ENCODE measurements around the gene LRAT. TPM values are rescaled to one million over a fixed set of nuclear protein-coding genes. Genes with fewer than 3 reads are reported as not detected.

LRAT gene
- total and polyA plus RNA-seq, 2 of the 13 experiments (the other 11 are each of a cell fraction or from before 2014, with no cell fraction given), result 0.11 TPM; not detected in 1

GRCh38 chr4:154719087-154719486, 24.7 kb upstream of the LRAT start:
- intact Hi-C loops (cut with micrococcal nuclease; ENCODE audit: unreplicated experiment) (no loop called here), in situ Hi-C loops (cut with HindIII; ENCODE audit: extremely low pct_ligation_motif_present, low pct_unique_long_range_greater_than_20kb) (no loop called here)
- no peak overlapping the region for H3K4me2 ChIP-seq (ENCODE audit: low read depth, low read length)
- TF ChIP-seq ZNF776 (CRISPR knock-in tag; IDR thresholded peaks at IDR 0.05) (no peak), ZNF816 (CRISPR knock-in tag; IDR thresholded peaks at IDR 0.05; ENCODE audit: borderline replicate concordance) (no peak), FOSL2 (CRISPR knock-in tag; IDR thresholded peaks at IDR 0.05) (peak; percentile 26; the same call in 1 of the 2 replicates), NR2F6 (IDR thresholded peaks at IDR 0.05) (no peak), NR2F6 (CRISPR knock-in tag; IDR thresholded peaks at IDR 0.05) (no peak), SP5 (CRISPR knock-in tag; IDR thresholded peaks at IDR 0.05; ENCODE audit: borderline replicate concordance, low read depth) (no peak), CEBPB (IDR thresholded peaks at IDR 0.05; ENCODE audit: borderline replicate concordance, low read depth, low read length) (peak; percentile 31; the same call in 1 of the 2 replicates), ZNF703 (CRISPR knock-in tag; IDR thresholded peaks at IDR 0.05; ENCODE audit: borderline replicate concordance) (no peak), ZUFSP (CRISPR knock-in tag; IDR thresholded peaks at IDR 0.05; ENCODE audit: borderline replicate concordance) (no peak)
- TF ChIP-seq, protein P1, sequence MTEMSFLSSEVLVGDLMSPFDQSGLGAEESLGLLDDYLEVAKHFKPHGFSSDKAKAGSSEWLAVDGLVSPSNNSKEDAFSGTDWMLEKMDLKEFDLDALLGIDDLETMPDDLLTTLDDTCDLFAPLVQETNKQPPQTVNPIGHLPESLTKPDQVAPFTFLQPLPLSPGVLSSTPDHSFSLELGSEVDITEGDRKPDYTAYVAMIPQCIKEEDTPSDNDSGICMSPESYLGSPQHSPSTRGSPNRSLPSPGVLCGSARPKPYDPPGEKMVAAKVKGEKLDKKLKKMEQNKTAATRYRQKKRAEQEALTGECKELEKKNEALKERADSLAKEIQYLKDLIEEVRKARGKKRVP (CRISPR knock-in tag; IDR thresholded peaks at IDR 0.05), result peak in 1 of 2 experiments; percentile 46; a peak in 1 of 4 replicates
- TF ChIP-seq, protein P2, sequence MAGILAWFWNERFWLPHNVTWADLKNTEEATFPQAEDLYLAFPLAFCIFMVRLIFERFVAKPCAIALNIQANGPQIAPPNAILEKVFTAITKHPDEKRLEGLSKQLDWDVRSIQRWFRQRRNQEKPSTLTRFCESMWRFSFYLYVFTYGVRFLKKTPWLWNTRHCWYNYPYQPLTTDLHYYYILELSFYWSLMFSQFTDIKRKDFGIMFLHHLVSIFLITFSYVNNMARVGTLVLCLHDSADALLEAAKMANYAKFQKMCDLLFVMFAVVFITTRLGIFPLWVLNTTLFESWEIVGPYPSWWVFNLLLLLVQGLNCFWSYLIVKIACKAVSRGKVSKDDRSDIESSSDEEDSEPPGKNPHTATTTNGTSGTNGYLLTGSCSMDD (CRISPR knock-in tag; IDR thresholded peaks at IDR 0.05), result no peak
- DNase-seq (ENCODE audit: low spot score) (no peak), FAIRE-seq (no peak), ATAC-seq (no peak)
- H4K20me1 ChIP-seq (ENCODE audit: insufficient read depth, low read length), result no peaks in the 10 kb centered on the region
- no peaks in the 10 kb centered on the region for H3K4me1 ChIP-seq (ENCODE audit: insufficient read depth, low read length)
- no peaks in the 10 kb centered on the region for H3K36me3 ChIP-seq (replicated peaks in 1 of 2; ENCODE audit: control insufficient read depth in 1 of 2, insufficient read depth in 2 of 2, low read length in 2 of 2)
- H3K9ac ChIP-seq (ENCODE audit: insufficient read depth, low read depth, low read length), result no peak overlapping the region
- BruUV-seq (replicated peaks), result no TSS peak
- H2AFZ ChIP-seq (ENCODE audit: low read length), result peak overlapping the region; percentile 23
- no peaks in the 10 kb centered on the region for H3K9me3 ChIP-seq (ENCODE audit: low read length)
- no peaks in the 10 kb centered on the region for H3K79me2 ChIP-seq (ENCODE audit: insufficient read depth, low read length)
- 3% methylated on average over 4 of the region's 4 CpGs for WGBS (ENCODE audit: low lambda C conversion rate)
- no peaks in the 10 kb centered on the region for H3K27me3 ChIP-seq (ENCODE audit: control insufficient read depth in 1 of 2, insufficient read depth in 2 of 2, low read length in 2 of 2)
- ChIA-PET POLR2A (no interaction called here), CTCF (ENCODE audit: low intra/inter-chr PET ratio, low total read pairs) (no interaction called here)
- H3K4me3 ChIP-seq (replicated peaks in 1 of 3; ENCODE audit: insufficient read depth in 1 of 3, low read depth in 2 of 3, low read length in 3 of 3), result no peak overlapping the region
- no peak overlapping the region for H3K27ac ChIP-seq (ENCODE audit: extremely low read length, insufficient read depth, low read length)

All from HepG2 (cell line).